Gastrocnemius medialis (tissue), 4 donors: ENCODE results near the gene DAPK1. TPM values are rescaled to one million over a fixed set of nuclear protein-coding genes. Genes with fewer than 3 reads are reported as not detected.
"Not testable (repeated sequence)": the region's sequence is repeated elsewhere in the genome, so short reads cannot be mapped to it uniquely, and the experiment has no call there.

Source experiments
- ATAC-seq, 2 donors: fragments of 150-250 bp; one replicate each; pipeline ENCODE4 v1.9.1; 2016
- DNase-seq, 2 donors: peaks; one replicate each; pipeline ENCODE4 v3.0.0-alpha.2; 2019
- H3K27ac ChIP-seq, 4 donors: fragments of 200-600 bp; sonication (generic); 1 replicate in 1 of 4; 2 replicates in 3 of 4; pipeline ENCODE4 v1.5.1; 2016 to 2018; ENCODE audit warnings: mild to moderate bottlenecking in 2 of 4, moderate library complexity in 1 of 4
- H3K27me3 ChIP-seq, 3 donors: fragments of 200-600 bp; sonication (generic) in 2 of 3; 1 replicate in 1 of 3; 2 replicates in 2 of 3; pipeline versions ENCODE4 v1.5.1 to v1.6.0; 2016 to 2019; ENCODE audit warnings: mild to moderate bottlenecking in 1 of 3, moderate library complexity in 1 of 3
- H3K36me3 ChIP-seq, 2 donors: fragments of 200-600 bp; sonication (generic) in 1 of 2; one replicate each; pipeline ENCODE4 v1.5.1; 2017 to 2018
- H3K4me1 ChIP-seq, 2 donors: fragments of 200-600 bp; sonication (generic) in 1 of 2; one replicate each; pipeline ENCODE4 v1.5.1; 2016 to 2017; ENCODE audit warnings: mild to moderate bottlenecking in 2 of 2
- H3K4me3 ChIP-seq, 4 donors: fragments of 200-600 bp; sonication (generic) in 3 of 4; 1 replicate in 1 of 4; 2 replicates in 3 of 4; pipeline ENCODE4 v1.5.1; 2016 to 2019; ENCODE audit warnings: mild to moderate bottlenecking in 2 of 4
- H3K9me3 ChIP-seq, 3 donors: fragments of 200-600 bp; sonication (generic) in 2 of 3; 1 replicate in 1 of 3; 2 replicates in 2 of 3; pipeline ENCODE4 v1.5.1; 2016 to 2019
- CTCF ChIP-seq, 5 experiments: fragments of 450-650 bp in 3 of 5; fragments of 200-600 bp in 2 of 5; sonication (generic) in 2 of 5; IDR thresholded peaks in 4 of 5; conservative IDR thresholded peaks in 1 of 5; 1 replicate in 4 of 5; 2 replicates in 1 of 5; pipeline ENCODE4 v1.5.1; 2016 to 2019; ENCODE audit warnings: antibody characterized with exemption in 5 of 5, mild to moderate bottlenecking in 3 of 5, moderate library complexity in 3 of 5
- POLR2A ChIP-seq, 2 donors: fragments of 450-650 bp; IDR thresholded peaks; one replicate each; pipeline ENCODE4 v1.6.1; 2017; ENCODE audit warnings: antibody characterized with exemption in 2 of 2, mild to moderate bottlenecking in 2 of 2, moderate library complexity in 2 of 2
- in situ Hi-C, 4 donors: fragments of 200-750 bp; cut with MboI; loops; one replicate each; pipeline versions ENCODE4 v1.15.0 to v1.8.0; 2017; ENCODE audit warnings: low sequenced_read_pairs in 4 of 4
- intact Hi-C: fragments of 100-400 bp; cut with DNase I; formaldehyde crosslinking; loops from one replicate; pipeline ENCODE4 v1.15.1; 2023; ENCODE audit warnings: low total_unique reads
- total RNA-seq, 4 donors: library from RNA; depleted of rRNA; stranded (reverse); fragments of >200 nt; gene quantifications; one replicate each; pipeline versions ENCODE4 v1.1.0 to v1.2.3, GENCODE V29; 2016

The DAPK1 gene
- total RNA-seq, 4 donors from 2014 or later, result 1.2 to 4.3 (median 2.7) TPM

DNA sequence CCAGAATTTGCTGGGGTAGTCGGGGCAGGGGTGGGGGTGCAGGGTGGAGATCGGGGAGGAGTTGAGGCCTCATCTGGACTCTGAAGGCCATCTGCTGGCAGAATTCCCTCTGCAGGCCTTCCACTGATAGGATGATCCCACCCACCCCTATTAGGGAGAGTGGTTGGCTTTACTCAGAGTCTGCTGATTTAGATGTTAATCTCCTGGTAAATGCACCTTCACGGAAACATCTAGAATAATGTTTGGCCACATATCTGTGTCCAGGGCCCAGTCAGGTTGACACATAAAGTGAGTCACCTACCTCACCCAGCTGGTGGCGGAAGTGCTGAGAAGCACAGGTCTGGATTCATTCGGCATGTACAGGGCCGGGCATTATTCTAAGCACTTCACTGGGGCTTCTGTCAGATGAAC, 50.0 kb downstream of the DAPK1 start:
- no peak for ATAC-seq
- Histone ChIP-seq H3K36me3 (no peaks in the 10 kb centered on the region), H3K9me3 (no peaks in the 10 kb centered on the region), H3K27ac (no peak overlapping the region), H3K27me3 (no peaks in the 10 kb centered on the region), H3K4me1 (no peaks in the 10 kb centered on the region), H3K4me3 (no peak overlapping the region)
- intact Hi-C loops, result no loop called here
- no peak for DNase-seq
- no peak for TF ChIP-seq CTCF (IDR thresholded peaks at IDR 0.05 in 4 of 5, conservative IDR thresholded peaks at IDR 0.05 in 1 of 5)
- TF ChIP-seq POLR2A (IDR thresholded peaks at IDR 0.05), result no peak
- in situ Hi-C loops, result no loop called here

DNA sequence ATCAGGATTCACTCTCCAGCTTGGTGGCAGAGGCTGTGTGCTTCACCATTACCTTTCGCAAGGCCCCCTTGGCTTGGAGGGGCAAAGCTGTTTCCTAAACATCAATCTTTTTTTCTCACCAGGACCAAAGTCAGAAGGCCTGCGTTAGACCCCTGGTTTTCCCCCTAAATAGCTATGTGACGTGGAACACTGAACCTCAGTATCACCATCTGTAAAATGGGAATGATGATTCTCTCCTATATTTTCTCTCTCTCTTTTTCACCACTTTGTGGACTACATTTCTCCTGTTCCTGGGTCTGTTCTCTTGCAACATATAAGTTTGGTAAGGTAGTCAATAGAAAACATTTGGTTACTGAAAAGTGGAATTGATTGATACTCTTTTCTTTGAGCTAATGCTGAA, 50.5 kb downstream of the DAPK1 start:
- Histone ChIP-seq H3K27me3 (no peaks in the 10 kb centered on the region), H3K27ac (no peak overlapping the region), H3K9me3 (no peaks in the 10 kb centered on the region), H3K4me3 (no peak overlapping the region), H3K4me1 (no peaks in the 10 kb centered on the region), H3K36me3 (no peaks in the 10 kb centered on the region)
- intact Hi-C loops, result no loop called here
- no peak for TF ChIP-seq CTCF (IDR thresholded peaks at IDR 0.05 in 4 of 5, conservative IDR thresholded peaks at IDR 0.05 in 1 of 5)
- in situ Hi-C loops, result no loop called here
- ATAC-seq (no peak), DNase-seq (no peak)

GRCh38 chr9:87549088-87549487, 51.4 kb downstream of the DAPK1 start:
- H3K27me3 ChIP-seq, intact Hi-C loops, H3K4me1 ChIP-seq, DNase-seq, H3K27ac ChIP-seq, H3K36me3 ChIP-seq, ATAC-seq, H3K4me3 ChIP-seq, in situ Hi-C loops, H3K9me3 ChIP-seq: not testable (repeated sequence)

- H3K36me3 ChIP-seq, result no peaks in the 10 kb centered on the region
- intact Hi-C loops, result no loop called here
- no peaks in the 10 kb centered on the region for H3K9me3 ChIP-seq
- no peak for TF ChIP-seq POLR2A (IDR thresholded peaks at IDR 0.05)
- no peak for TF ChIP-seq CTCF (IDR thresholded peaks at IDR 0.05 in 4 of 5, conservative IDR thresholded peaks at IDR 0.05 in 1 of 5)
- H3K4me3 ChIP-seq, result no peak overlapping the region
- no peaks in the 10 kb centered on the region for H3K4me1 ChIP-seq
- DNase-seq (no peak), ATAC-seq (no peak)
- H3K27ac ChIP-seq, result no peak overlapping the region
- in situ Hi-C loops, result no loop called here
- H3K27me3 ChIP-seq, result no peaks in the 10 kb centered on the region
Measured at GRCh38 chr9:87549791-87550190, 52.1 kb downstream of the DAPK1 start.

GRCh38 chr9:87550253-87550954, 52.7 kb downstream of the DAPK1 start:
- no peak overlapping the region for H3K27ac ChIP-seq

GRCh38 chr9:87551772-87552217, 54.1 kb downstream of the DAPK1 start:
- Histone ChIP-seq H3K9me3 (no peaks in the 10 kb centered on the region), H3K27me3 (no peaks in the 10 kb centered on the region), H3K4me3 (no peak overlapping the region), H3K4me1 (no peaks in the 10 kb centered on the region), H3K27ac (no peak overlapping the region), H3K36me3 (no peaks in the 10 kb centered on the region)
- TF ChIP-seq CTCF (IDR thresholded peaks at IDR 0.05 in 4 of 5, conservative IDR thresholded peaks at IDR 0.05 in 1 of 5), result no peak
- no peak for TF ChIP-seq POLR2A (IDR thresholded peaks at IDR 0.05)
- intact Hi-C loops, result no loop called here
- DNase-seq (no peak), ATAC-seq (no peak)
- in situ Hi-C loops, result no loop called here

More at GRCh38 chr9:87550253-87550954, 52.7 kb downstream of the DAPK1 start:
- no peak for DNase-seq
- intact Hi-C loops (no loop called here), in situ Hi-C loops (no loop called here)
- Histone ChIP-seq H3K4me3 (no peak overlapping the region), H3K9me3 (no peaks in the 10 kb centered on the region), H3K27me3 (no peaks in the 10 kb centered on the region), H3K4me1 (no peaks in the 10 kb centered on the region), H3K36me3 (no peaks in the 10 kb centered on the region)
- no peak for TF ChIP-seq POLR2A (IDR thresholded peaks at IDR 0.05)
- ATAC-seq, result no peak
